Astrocyte (in vitro differentiated cells and primary cell): Measurements from ENCODE around the gene LDB3. TPM values are rescaled to one million over a fixed set of nuclear protein-coding genes. Genes with fewer than 3 reads are reported as not detected.

Source experiments
- DNase-seq: peaks from one replicate; pipeline ENCODE4 v3.0.0-alpha.2; 2010; ENCODE audit warnings: low read depth
- FAIRE-seq: peaks from 2 replicates; lab custom pipeline; 2011; peaks lifted over from hg19 to GRCh38; lab: Jason Lieb, UNC
- H2AFZ ChIP-seq: 2 replicates; pipeline ENCODE4 v1.6.0; 2012; ENCODE audit warnings: low read depth, low read length, inconsistent platforms
- H3K27ac ChIP-seq: 2 replicates; pipeline ENCODE4 v1.5.1; 2011; ENCODE audit warnings: low read depth, low read length, inconsistent platforms
- H3K27me3 ChIP-seq: 2 replicates; pipeline ENCODE4 v1.6.0; 2011; ENCODE audit warnings: low read length, inconsistent platforms; ENCODE audit not compliant: insufficient read depth
- H3K36me3 ChIP-seq: 2 replicates; pipeline ENCODE4 v1.5.1; 2011; ENCODE audit warnings: low read length, inconsistent platforms; ENCODE audit not compliant: insufficient read depth
- H3K4me1 ChIP-seq: 2 replicates; pipeline ENCODE4 v1.5.1; 2011; ENCODE audit warnings: low read length, inconsistent platforms; ENCODE audit not compliant: insufficient read depth
- H3K4me2 ChIP-seq: 2 replicates; pipeline ENCODE4 v1.6.0; 2012; ENCODE audit warnings: low read length, inconsistent platforms
- H3K4me3 ChIP-seq: 2 replicates; pipeline ENCODE4 v1.5.1; 2011; ENCODE audit warnings: low read depth, mild to moderate bottlenecking, low read length, inconsistent platforms; ENCODE audit not compliant: insufficient read depth
- H3K79me2 ChIP-seq: 2 replicates; pipeline ENCODE4 v1.6.0; 2012; ENCODE audit warnings: mild to moderate bottlenecking, low read length, inconsistent platforms; ENCODE audit not compliant: insufficient read depth
- H3K9ac ChIP-seq: 2 replicates; pipeline ENCODE4 v1.6.0; 2012; ENCODE audit warnings: mild to moderate bottlenecking, low read length, inconsistent platforms
- H3K9me3 ChIP-seq: 2 replicates; pipeline ENCODE4 v1.5.1; 2012; ENCODE audit warnings: low read depth, mild to moderate bottlenecking, low read length, inconsistent platforms; ENCODE audit not compliant: insufficient read depth
- H4K20me1 ChIP-seq: 2 replicates; pipeline ENCODE4 v1.6.0; 2012; ENCODE audit warnings: low read length, inconsistent platforms; ENCODE audit not compliant: insufficient read depth
- H3K27ac Mint-ChIP-seq: one replicate; pipeline ENCODE4 v1.8.0; 2021; ENCODE audit warnings: mild to moderate bottlenecking, mixed read lengths; ENCODE audit not compliant: unreplicated experiment
- H3K27me3 Mint-ChIP-seq: one replicate; pipeline ENCODE4 v1.8.0; 2021; ENCODE audit warnings: low read depth, mixed read lengths; ENCODE audit not compliant: unreplicated experiment
- H3K36me3 Mint-ChIP-seq: one replicate; pipeline ENCODE4 v1.8.0; 2021; ENCODE audit warnings: low read depth, mixed read lengths; ENCODE audit not compliant: unreplicated experiment
- H3K4me1 Mint-ChIP-seq: one replicate; pipeline ENCODE4 v1.8.0; 2021; ENCODE audit warnings: low read depth, mixed read lengths; ENCODE audit not compliant: unreplicated experiment
- H3K4me3 Mint-ChIP-seq: one replicate; pipeline ENCODE4 v1.8.0; 2021; ENCODE audit warnings: mild to moderate bottlenecking, moderate library complexity, mixed read lengths; ENCODE audit not compliant: unreplicated experiment
- H3K9me3 Mint-ChIP-seq: one replicate; pipeline ENCODE4 v1.8.0; 2021; ENCODE audit warnings: mild to moderate bottlenecking, mixed read lengths; ENCODE audit not compliant: unreplicated experiment
- CTCF ChIP-seq: IDR thresholded peaks from 2 replicates; pipeline ENCODE4 v1.5.1; 2011; ENCODE audit warnings: low read depth, mild to moderate bottlenecking, inconsistent platforms, low read length, moderate library complexity; ENCODE audit not compliant: insufficient read depth
- EZH2 ChIP-seq: IDR thresholded peaks from 2 replicates; pipeline ENCODE4 v1.6.1; 2012; ENCODE audit warnings: mild to moderate bottlenecking, low read length, inconsistent platforms; ENCODE audit not compliant: insufficient read depth
- total RNA-seq: library from RNA; stranded (reverse); gene quantifications from 2 replicates; pipeline ENCODE4 v1.2.1, GENCODE V29; 2021

Gene LDB3
- total RNA-seq, 1 donor from 2014 or later: 3.5 TPM

- DNase-seq (no peak), FAIRE-seq (no peak)
- no peak overlapping the region for H3K9ac ChIP-seq
- no peak overlapping the region for H3K4me2 ChIP-seq
- peaks cover under 1% of the 10 kb centered on the region for H3K27me3 Mint-ChIP-seq
- no peaks in the 10 kb centered on the region for H4K20me1 ChIP-seq
- H3K36me3 ChIP-seq: no peaks in the 10 kb centered on the region
- H3K79me2 ChIP-seq: no peaks in the 10 kb centered on the region
- H3K4me3 Mint-ChIP-seq: no peak overlapping the region
- no peaks in the 10 kb centered on the region for H3K9me3 Mint-ChIP-seq
- H3K27me3 ChIP-seq: peaks cover under 1% of the 10 kb centered on the region
- H3K4me1 ChIP-seq: no peaks in the 10 kb centered on the region
- H3K27ac ChIP-seq: no peak overlapping the region
- no peak overlapping the region for H3K4me3 ChIP-seq
- H3K4me1 Mint-ChIP-seq: peaks cover 3% of the 10 kb centered on the region
- peaks cover 2% of the 10 kb centered on the region for H3K36me3 Mint-ChIP-seq
- H3K9me3 ChIP-seq: no peaks in the 10 kb centered on the region
- TF ChIP-seq CTCF (no peak), EZH2 (no peak)
- no peak overlapping the region for H3K27ac Mint-ChIP-seq
- H2AFZ ChIP-seq: no peak overlapping the region
Observed at GRCh38 chr10:86726677-86726999, 58.3 kb downstream of the LDB3 start.

- H3K36me3 ChIP-seq: no peaks in the 10 kb centered on the region
- H3K4me2 ChIP-seq: no peak overlapping the region
- no peaks in the 10 kb centered on the region for H3K9me3 ChIP-seq
- no peaks in the 10 kb centered on the region for H3K27me3 ChIP-seq
- no peak for FAIRE-seq
- Mint-ChIP-seq H3K9me3 (no peaks in the 10 kb centered on the region), H3K27ac (no peak overlapping the region), H3K27me3 (no peaks in the 10 kb centered on the region), H3K4me3 (no peak overlapping the region), H3K36me3 (peaks cover 2% of the 10 kb centered on the region), H3K4me1 (peaks cover 3% of the 10 kb centered on the region)
- no peak overlapping the region for H3K27ac ChIP-seq
- DNase-seq: no peak
- TF ChIP-seq CTCF (no peak), EZH2 (no peak)
- H3K4me3 ChIP-seq: no peak overlapping the region
- H4K20me1 ChIP-seq: no peaks in the 10 kb centered on the region
- H3K79me2 ChIP-seq: no peaks in the 10 kb centered on the region
- H3K4me1 ChIP-seq: no peaks in the 10 kb centered on the region
- H3K9ac ChIP-seq: no peak overlapping the region
- no peak overlapping the region for H2AFZ ChIP-seq
Observed at GRCh38 chr10:86727470-86727869, 59.2 kb downstream of the LDB3 start.

- TF ChIP-seq EZH2 (no peak), CTCF (no peak)
- Histone ChIP-seq H3K27me3 (no peaks in the 10 kb centered on the region), H3K36me3 (no peaks in the 10 kb centered on the region), H3K9ac (no peak overlapping the region), H3K4me3 (no peak overlapping the region), H3K27ac (no peak overlapping the region), H2AFZ (no peak overlapping the region), H3K4me1 (no peaks in the 10 kb centered on the region), H4K20me1 (no peaks in the 10 kb centered on the region), H3K79me2 (no peaks in the 10 kb centered on the region), H3K9me3 (no peaks in the 10 kb centered on the region), H3K4me2 (no peak overlapping the region)
- H3K4me3 Mint-ChIP-seq: no peak overlapping the region
- no peaks in the 10 kb centered on the region for H3K9me3 Mint-ChIP-seq
- FAIRE-seq (no peak), DNase-seq (no peak)
- no peaks in the 10 kb centered on the region for H3K27me3 Mint-ChIP-seq
- H3K27ac Mint-ChIP-seq: no peak overlapping the region
- H3K36me3 Mint-ChIP-seq: peaks cover 2% of the 10 kb centered on the region
- peaks cover 5% of the 10 kb centered on the region for H3K4me1 Mint-ChIP-seq
Observed at GRCh38 chr10:86728056-86728455, 59.7 kb downstream of the LDB3 start.
